D721Med (cell line): Measurements from ENCODE around the gene TNNT3.
"Not testable (repeated sequence)": the region's sequence is repeated elsewhere in the genome, so short reads cannot be mapped to it uniquely, and the experiment has no call there.

ENCODE experiments used
- DNase-seq: peaks from one replicate; pipeline ENCODE4 v3.0.0; 2011; ENCODE audit warnings: low spot score; ENCODE audit not compliant: insufficient read length
- FAIRE-seq: peaks from 2 replicates; lab custom pipeline; 2011; peaks lifted over from hg19 to GRCh38; lab: Jason Lieb, UNC
- TF ChIP-seq, protein P1 (sequence below): IDR thresholded peaks from 2 replicates; pipeline ENCODE4 v1.5.1; 2012; ENCODE audit warnings: mild to moderate bottlenecking, control low read depth; ENCODE audit not compliant: insufficient read depth; ENCODE audit errors: missing control alignments

TNNT3 gene

DNA sequence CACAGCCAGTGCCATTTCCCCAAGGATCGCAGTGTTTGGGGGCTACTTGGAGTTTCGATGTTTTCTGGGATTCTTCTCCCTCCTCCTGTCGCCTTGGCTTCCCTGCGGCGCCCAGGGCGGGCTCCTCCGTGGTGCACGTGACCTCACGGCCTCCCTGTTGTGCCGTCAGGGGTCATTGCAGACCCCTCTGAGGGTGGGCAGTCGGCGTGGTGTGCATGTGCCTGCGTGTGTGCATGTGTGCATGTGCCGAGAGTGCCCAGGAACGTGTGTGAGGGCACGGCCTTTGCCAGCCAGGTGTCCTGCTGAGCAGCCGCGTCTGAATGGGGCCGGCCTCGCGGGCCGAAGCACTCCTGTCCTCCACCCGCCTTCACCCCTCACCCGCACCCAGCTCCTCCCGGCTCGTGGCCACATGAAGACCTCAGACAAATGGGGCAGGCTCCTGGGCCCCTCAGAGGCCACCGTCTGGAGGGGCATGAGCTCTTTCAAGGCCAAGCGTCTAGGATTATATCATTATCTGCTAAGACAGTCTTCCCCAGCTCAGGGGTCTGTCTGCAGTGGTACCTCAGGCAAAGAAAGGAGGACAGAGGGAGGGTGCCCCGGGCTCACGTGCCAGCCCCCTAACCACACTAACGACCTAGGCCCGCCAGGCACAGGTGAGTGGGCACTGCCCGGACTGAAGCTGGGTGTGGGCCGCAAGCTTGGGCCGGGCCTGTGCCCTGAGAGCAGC lies 18.3 kb downstream of the TNNT3 start:
- TF ChIP-seq, protein P1, sequence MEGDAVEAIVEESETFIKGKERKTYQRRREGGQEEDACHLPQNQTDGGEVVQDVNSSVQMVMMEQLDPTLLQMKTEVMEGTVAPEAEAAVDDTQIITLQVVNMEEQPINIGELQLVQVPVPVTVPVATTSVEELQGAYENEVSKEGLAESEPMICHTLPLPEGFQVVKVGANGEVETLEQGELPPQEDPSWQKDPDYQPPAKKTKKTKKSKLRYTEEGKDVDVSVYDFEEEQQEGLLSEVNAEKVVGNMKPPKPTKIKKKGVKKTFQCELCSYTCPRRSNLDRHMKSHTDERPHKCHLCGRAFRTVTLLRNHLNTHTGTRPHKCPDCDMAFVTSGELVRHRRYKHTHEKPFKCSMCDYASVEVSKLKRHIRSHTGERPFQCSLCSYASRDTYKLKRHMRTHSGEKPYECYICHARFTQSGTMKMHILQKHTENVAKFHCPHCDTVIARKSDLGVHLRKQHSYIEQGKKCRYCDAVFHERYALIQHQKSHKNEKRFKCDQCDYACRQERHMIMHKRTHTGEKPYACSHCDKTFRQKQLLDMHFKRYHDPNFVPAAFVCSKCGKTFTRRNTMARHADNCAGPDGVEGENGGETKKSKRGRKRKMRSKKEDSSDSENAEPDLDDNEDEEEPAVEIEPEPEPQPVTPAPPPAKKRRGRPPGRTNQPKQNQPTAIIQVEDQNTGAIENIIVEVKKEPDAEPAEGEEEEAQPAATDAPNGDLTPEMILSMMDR, result no peak
- DNase-seq (no peak), FAIRE-seq (no peak)

DNA sequence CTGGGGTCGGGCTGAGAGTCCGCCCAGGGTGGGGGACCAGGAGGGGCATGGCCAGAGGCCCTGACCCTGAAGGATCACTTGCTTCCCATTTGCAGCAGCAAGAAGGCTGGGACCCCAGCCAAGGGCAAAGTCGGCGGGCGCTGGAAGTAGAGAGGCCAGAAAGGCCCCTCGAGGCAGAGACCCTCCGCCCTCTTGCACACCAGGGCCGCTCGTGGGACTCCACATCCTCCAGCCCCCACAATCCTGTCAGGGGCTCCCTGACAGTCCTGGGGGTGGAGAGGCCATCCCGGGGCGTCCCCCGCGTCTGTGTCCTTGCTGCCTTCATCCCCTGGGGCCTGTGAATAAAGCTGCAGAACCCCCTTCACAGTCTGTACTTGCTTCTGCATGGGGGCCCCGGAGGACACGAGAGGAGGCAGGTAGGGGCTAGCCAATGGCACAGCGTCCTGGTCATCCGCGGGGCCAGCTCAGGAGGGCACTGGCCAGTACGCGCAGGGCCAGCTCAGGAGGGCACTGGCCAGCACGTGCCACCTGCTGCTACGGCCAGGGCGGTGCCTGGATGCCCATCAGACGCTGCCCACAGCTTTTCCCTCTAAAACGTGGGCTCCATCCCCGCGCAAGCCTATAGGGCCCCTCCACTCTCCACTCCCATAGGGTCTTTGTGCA lies 19.0 kb downstream of the TNNT3 start:
- no peak for FAIRE-seq
- TF ChIP-seq, protein P1, result no peak

DNA sequence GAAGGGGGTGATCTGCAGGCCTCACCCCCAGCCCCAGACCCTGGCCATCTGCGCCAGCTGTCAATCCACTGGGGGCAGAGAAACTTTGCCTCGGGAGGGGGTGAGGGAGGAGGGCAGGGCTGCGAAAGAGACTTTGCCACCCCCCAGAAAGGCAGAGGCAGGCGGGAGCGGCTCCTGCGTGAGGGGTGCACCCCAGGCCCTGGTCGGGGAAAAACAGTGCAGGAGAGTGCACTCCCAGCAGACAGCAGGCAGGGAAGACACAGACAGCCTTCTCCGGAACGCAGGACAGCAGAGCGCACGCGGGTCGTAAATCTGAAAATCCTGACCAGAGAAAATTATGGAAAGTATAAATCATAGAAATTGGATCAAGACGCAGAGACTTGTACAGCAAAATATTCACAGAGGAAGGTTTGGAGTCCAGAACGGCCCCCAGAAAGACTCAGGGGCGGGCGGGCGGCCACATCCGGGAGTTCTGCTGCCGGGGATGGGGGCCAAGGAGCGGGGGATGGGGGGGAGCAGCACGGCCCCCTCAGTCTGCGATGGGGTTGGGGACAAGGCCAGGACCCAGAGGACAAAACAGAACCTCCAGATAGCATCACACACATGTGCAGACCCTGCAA lies 19.6 kb downstream of the TNNT3 start:
- TF ChIP-seq, protein P1, result no peak
- FAIRE-seq, result no peak
- no peak for DNase-seq

More for the DNA sequence above, 19.0 kb downstream of the TNNT3 start:
- DNase-seq, result no peak

DNA sequence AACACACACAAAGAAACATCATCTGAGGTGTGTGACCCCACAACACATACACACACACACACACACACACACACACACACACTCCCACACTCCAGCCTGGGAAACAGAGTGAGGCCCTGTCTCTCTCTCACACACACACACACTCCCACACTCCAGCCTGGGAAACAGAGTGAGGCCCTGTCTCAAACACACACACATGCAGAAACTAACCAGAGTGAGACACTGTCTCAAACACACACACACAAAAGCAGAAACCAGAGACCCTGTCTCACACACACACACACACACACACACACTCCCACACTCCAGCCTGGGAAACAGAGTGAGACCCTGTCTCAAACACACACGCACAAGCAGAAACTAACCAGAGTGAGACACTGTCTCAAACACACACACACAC lies 20.3 kb downstream of the TNNT3 start:
- DNase-seq, FAIRE-seq: not testable (repeated sequence)

DNA sequence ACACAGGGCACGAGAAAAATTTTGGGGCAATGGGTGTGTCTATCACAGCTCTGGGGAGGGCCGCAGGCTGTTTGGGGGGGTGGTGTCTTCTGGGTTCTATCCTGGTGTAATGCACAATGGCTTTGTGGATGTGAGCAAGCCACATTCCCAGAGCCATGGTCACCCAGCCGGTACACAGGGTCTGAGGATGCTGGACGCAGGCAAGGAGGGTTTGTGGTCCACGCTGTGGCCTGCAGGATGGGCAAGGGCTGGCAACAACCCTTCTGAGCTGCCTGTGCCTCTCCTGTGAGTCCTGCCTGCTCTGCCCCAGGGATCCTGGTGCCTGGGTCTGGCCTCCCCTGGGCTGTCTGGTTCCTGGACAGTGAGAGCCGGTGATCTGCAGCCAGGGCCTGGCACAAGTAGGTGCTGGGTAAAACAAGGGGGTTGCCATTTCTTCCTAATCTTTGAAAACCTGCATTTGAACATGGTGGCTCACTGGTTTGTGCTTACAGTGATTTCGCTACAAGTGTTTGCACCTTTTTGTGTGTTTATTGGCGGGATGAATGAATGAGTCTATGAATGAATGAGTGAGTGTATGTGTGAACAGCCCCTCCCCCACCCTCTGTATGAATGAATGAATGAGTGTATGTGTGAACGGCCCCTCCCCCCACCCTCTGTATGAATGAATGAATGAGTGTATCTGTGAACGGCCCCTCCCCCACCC lies 23.2 kb downstream of the TNNT3 start:
- DNase-seq (no peak), FAIRE-seq (no peak)
- TF ChIP-seq, protein P1, result no peak

DNA sequence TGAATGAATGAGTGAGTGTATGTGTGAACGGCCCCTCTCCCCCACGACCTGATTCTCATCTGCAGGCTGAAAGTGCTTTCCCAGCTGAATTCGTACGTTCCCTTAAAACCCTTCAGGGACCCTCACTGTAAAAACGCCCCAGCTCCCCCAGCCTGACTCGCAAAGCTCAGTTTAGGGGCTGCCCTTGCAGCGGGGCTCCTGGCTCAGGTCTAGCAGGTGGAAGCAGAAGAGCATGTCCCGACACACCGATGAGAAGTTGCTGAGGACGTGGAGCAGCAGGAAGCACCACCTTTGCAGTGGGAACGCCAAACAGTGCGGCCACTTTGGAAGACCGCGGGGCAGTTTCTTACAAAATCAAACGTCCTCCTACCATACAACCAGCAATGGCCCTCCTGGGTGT lies 24.1 kb downstream of the TNNT3 start:
- FAIRE-seq (no peak), DNase-seq (no peak)
- TF ChIP-seq, protein P1, result no peak

DNA sequence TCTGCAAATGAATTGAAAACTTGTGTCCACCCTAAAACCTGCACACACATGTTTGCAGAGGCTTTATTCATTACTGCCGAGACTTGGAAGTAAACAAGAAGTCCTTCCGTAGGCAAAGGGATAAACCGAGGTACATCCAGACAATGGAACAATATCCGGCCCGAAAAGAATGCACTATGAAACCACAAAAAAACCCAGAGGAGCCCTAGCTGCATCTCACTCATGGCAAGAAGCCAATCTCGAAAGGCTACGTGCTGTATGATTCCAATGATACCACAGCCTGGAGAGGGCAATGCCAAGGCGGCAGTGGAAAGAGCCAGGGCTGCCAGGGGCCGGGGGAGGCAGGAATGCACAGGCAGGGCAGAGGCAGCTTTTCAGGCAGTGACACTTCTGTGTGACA lies 24.5 kb downstream of the TNNT3 start:
- TF ChIP-seq, protein P1, result no peak
- FAIRE-seq (no peak), DNase-seq (no peak)
